K562 (cell line): Measurements from ENCODE around the gene SLC1A2. TPM values are rescaled to one million over a fixed set of nuclear protein-coding genes. Genes with fewer than 3 reads are reported as not detected.

Experiments
- ATAC-seq: fragments of 200-7000 bp; cut with Tn5 transposase; 3 replicates; pipeline ENCODE4 v1.9.1; 2020; ENCODE audit warnings: moderate library complexity
- BruUV-seq: library from RNA; stranded (reverse); fragments of 400-500 nt; replicated peaks from 2 replicates; lab custom pipeline; 2021; lab: Mats Ljungman, UMichigan
- CTCF ChIA-PET: fragments of 300-600 bp; formaldehyde crosslinking; extraction: SDS; loops from one replicate; lab custom pipeline; 2021; ENCODE audit warnings: low intra/inter-chr PET ratio; lab: Yijun Ruan, JAX
- POLR2A ChIA-PET: fragments of 300-600, 350-650 bp; sonication (Branson Sonifier 250); formaldehyde crosslinking; extraction: SDS; loops from one replicate; lab custom pipeline; 2021; ENCODE audit warnings: antibody characterized with exemption, inconsistent platforms; lab: Yijun Ruan, JAX
- DNase-seq, 4 experiments: peaks; one replicate each; pipeline versions ENCODE4 v3.0.0 to v3.0.0-alpha.2; 2011 to 2018; ENCODE audit warnings: low spot score in 3 of 4, mixed read lengths in 3 of 4; ENCODE audit errors: extremely low read depth in 1 of 4
- FAIRE-seq: peaks from 2 replicates; lab custom pipeline; 2011; peaks lifted over from hg19 to GRCh38; lab: Jason Lieb, UNC
- H2AFZ ChIP-seq: 2 replicates; pipeline ENCODE4 v1.6.0; 2011; ENCODE audit warnings: low read depth, low read length, control low read depth, inconsistent platforms
- H3K27ac ChIP-seq: fragments of 200-600 bp; 3 replicates; pipeline ENCODE4 v1.8.0; 2011; ENCODE audit warnings: low read depth, mild to moderate bottlenecking, control low read depth, inconsistent platforms, low read length, moderate library complexity, mixed read lengths; ENCODE audit errors: extremely low read depth
- H3K27me3 ChIP-seq, 2 experiments: fragments of 300-600 bp in 1 of 2; 2 replicates in 1 of 2; 3 replicates in 1 of 2; pipeline versions ENCODE4 v1.6.0 to v1.8.0; 2011; ENCODE audit warnings: inconsistent platforms in 2 of 2, low read length in 2 of 2, mild to moderate bottlenecking in 1 of 2, mixed read lengths in 1 of 2, moderate library complexity in 1 of 2; ENCODE audit not compliant: control insufficient read depth in 2 of 2, insufficient read depth in 2 of 2
- H3K36me3 ChIP-seq: fragments of 300-600 bp; 3 replicates; pipeline ENCODE4 v1.8.0; 2011; ENCODE audit warnings: mild to moderate bottlenecking, low read length, inconsistent platforms; ENCODE audit not compliant: control insufficient read depth, insufficient read depth
- H3K4me1 ChIP-seq, 2 experiments: fragments of 200-600 bp in 1 of 2; replicated peaks in 1 of 2; 2 replicates in 1 of 2; 3 replicates in 1 of 2; pipeline versions ENCODE4 v1.5.1 to v1.8.0; 2011; ENCODE audit warnings: inconsistent platforms in 2 of 2, low read length in 2 of 2, mild to moderate bottlenecking in 1 of 2, mixed read lengths in 1 of 2, moderate library complexity in 1 of 2; ENCODE audit not compliant: control insufficient read depth in 2 of 2, insufficient read depth in 2 of 2
- H3K4me2 ChIP-seq: 2 replicates; pipeline ENCODE4 v1.6.1; 2011; ENCODE audit warnings: low read length, control low read depth, inconsistent platforms, mixed read lengths; ENCODE audit not compliant: insufficient read depth
- H3K4me3 ChIP-seq: fragments of 200-600 bp; sonication (generic), shearing (Covaris generic); 2 replicates; pipeline ENCODE4 v1.5.1; 2016; ENCODE audit warnings: control low read depth, inconsistent platforms
- H3K79me2 ChIP-seq: fragments of 200-600 bp; 3 replicates; pipeline ENCODE4 v1.8.0; 2011; ENCODE audit warnings: low read length, inconsistent platforms; ENCODE audit not compliant: control insufficient read depth, insufficient read depth
- H3K9ac ChIP-seq, 2 experiments: 2 replicates each; pipeline versions ENCODE4 v1.6.0 to v1.6.1; 2011; ENCODE audit warnings: low read depth in 2 of 2, low read length in 2 of 2, control low read depth in 1 of 2, inconsistent platforms in 1 of 2, mild to moderate bottlenecking in 1 of 2, mixed read lengths in 1 of 2; ENCODE audit not compliant: insufficient read depth in 1 of 2
- H3K9me1 ChIP-seq: one replicate; pipeline ENCODE4 v1.6.0; 2011; ENCODE audit warnings: inconsistent platforms, mild to moderate bottlenecking, low read length, moderate library complexity; ENCODE audit not compliant: control insufficient read depth, insufficient read depth
- H3K9me3 ChIP-seq: replicated peaks from 2 replicates; pipeline ENCODE4 v1.5.1; 2011; ENCODE audit warnings: low read depth, low read length, inconsistent platforms; ENCODE audit not compliant: control insufficient read depth, insufficient read depth
- H4K20me1 ChIP-seq: replicated peaks from 2 replicates; pipeline ENCODE4 v1.6.1; 2011; ENCODE audit warnings: low read length, inconsistent platforms, mixed read lengths; ENCODE audit not compliant: control insufficient read depth, insufficient read depth
- CEBPG ChIP-seq, 3 experiments: fragments of 200-800 bp in 1 of 3; sonication (Bioruptor generic) in 1 of 3; sonication (generic) in 1 of 3; formaldehyde crosslinking in 1 of 3; IDR thresholded peaks in 2 of 3; conservative IDR thresholded peaks in 1 of 3; 2 replicates each; pipeline versions ENCODE4 v1.6.1 to v1.8.0; 2016 to 2022; ENCODE audit warnings: missing compliant biosample characterization in 2 of 3, missing genetic modification characterization in 2 of 3, mild to moderate bottlenecking in 1 of 3, missing genetic modification reagents in 1 of 3
- DIDO1 ChIP-seq: fragments of 450-650 bp; IDR thresholded peaks from 2 replicates; pipeline ENCODE4 v1.6.1; 2016; ENCODE audit warnings: low read depth, missing biosample characterization, missing genetic modification characterization
- HOMEZ ChIP-seq: fragments of 250-450 bp; sonication (Bioruptor Pico); IDR thresholded peaks from 2 replicates; pipeline ENCODE4 v1.4.0; 2020; ENCODE audit warnings: mild to moderate bottlenecking, moderate library complexity
- ILK ChIP-seq: fragments of 450-650 bp; IDR thresholded peaks from 2 replicates; pipeline ENCODE4 v1.6.1; 2016; ENCODE audit warnings: missing genetic modification characterization, low read depth, mild to moderate bottlenecking, missing compliant biosample characterization, moderate library complexity, borderline replicate concordance
- MAFK ChIP-seq: IDR thresholded peaks from 2 replicates; pipeline ENCODE4 v1.6.1; 2011; ENCODE audit warnings: low read length, improper control_type of control experiment
- RBM25 ChIP-seq: fragments of 200-400 bp; formaldehyde crosslinking; IDR thresholded peaks from 2 replicates; pipeline ENCODE4 v1.6.1; 2018; ENCODE audit warnings: low read length, low read depth, moderate library complexity; ENCODE audit not compliant: severe bottlenecking
- THRA ChIP-seq: fragments of 450-650 bp; IDR thresholded peaks from 2 replicates; pipeline ENCODE4 v1.6.1; 2017; ENCODE audit warnings: mild to moderate bottlenecking, moderate library complexity
- ZNF277 ChIP-seq: fragments of 250-450 bp; sonication (Bioruptor Pico); IDR thresholded peaks from 2 replicates; pipeline ENCODE4 v1.8.0; 2022; ENCODE audit warnings: inconsistent platforms, mild to moderate bottlenecking, moderate library complexity, borderline replicate concordance
- WGBS: fragments of 100-300 bp; shearing (Covaris generic); methylation state at CpG from one replicate; pipeline ENCODE4 v1.1.6; 2016; ENCODE audit warnings: low coverage, mixed read lengths; ENCODE audit not compliant: insufficient coverage; ENCODE audit errors: missing lambda C conversion rate; 5-methylcytosine and 5-hydroxymethylcytosine counted together
- in situ Hi-C: fragments of 300-500 bp; cut with MboI; formaldehyde crosslinking; loops from 4 replicates; pipeline ENCODE4 v1.15.0; 2018; ENCODE audit warnings: inconsistent platforms, mixed read lengths
- intact Hi-C: fragments of 100-400 bp; cut with micrococcal nuclease; formaldehyde crosslinking; loops from 2 replicates; pipeline ENCODE4 v1.14.2; 2022
- polyA plus RNA-seq, 8 experiments: library from polyadenylated mRNA; depleted of rRNA in 4 of 8; stranded (reverse) in 5 of 8; unstranded in 3 of 8; fragments of >200 nt; fragmentation: Nextera tagmentation in 2 of 8; fragmentation: Illumina TruSeq in 1 of 8; extraction: Ambion mirVana in 2 of 8; extraction: Trizol in 1 of 8; gene quantifications; 2 replicates each; pipeline versions ENCODE4 v1.2.1 to v1.2.3, GENCODE V29; 2011 to 2014; ENCODE audit warnings: inconsistent platforms in 1 of 8, missing spikeins in 1 of 8
- total RNA-seq, 7 experiments: library from RNA; depleted of rRNA in 6 of 7; stranded (reverse); fragments of >200 nt in 6 of 7; fragmentation: Illumina TruSeq in 2 of 7; extraction: Trizol in 2 of 7; gene quantifications; 2 replicates each; pipeline versions ENCODE4 v1.2.1 to v1.2.3, GENCODE V29; 2011 to 2021; ENCODE audit warnings: low replicate concordance in 1 of 7

The SLC1A2 gene
- total and polyA plus RNA-seq, 9 of the 15 experiments (the other 6 are each of a cell fraction or from before 2014, with no cell fraction given) = 0.03 to 0.07 (median 0.04) TPM; not detected in 5

GRCh38 chr11:35228328-35228725 is 191.0 kb downstream of the SLC1A2 start (continued):
- TF ChIP-seq ILK (tag) = no peak
- TF ChIP-seq ZNF277 (CRISPR knock-in tag) = no peak
- no peak for TF ChIP-seq DIDO1
- TF ChIP-seq HOMEZ (CRISPR knock-in tag) = no peak
- no peak for TF ChIP-seq MAFK

GRCh38 chr11:35227576-35228327 is 191.6 kb downstream of the SLC1A2 start:
- Histone ChIP-seq H3K4me3 (no peak overlapping the region), H2AFZ (no peak overlapping the region), H4K20me1 (no peaks in the 10 kb centered on the region; the same call in 1 of the 2 replicates), H3K36me3 (no peaks in the 10 kb centered on the region), H3K9ac (no peak overlapping the region), H3K27ac (no peak overlapping the region), H3K79me2 (no peaks in the 10 kb centered on the region), H3K27me3 (peaks cover 4 to 5% of the 10 kb centered on the region in 2 experiments; a peak in 1 of 5 replicates), H3K9me3 (no peaks in the 10 kb centered on the region), H3K4me1 (no peaks in the 10 kb centered on the region), H3K4me2 (no peak overlapping the region), H3K9me1 (no peaks in the 10 kb centered on the region)
- ChIA-PET POLR2A (no interaction called here), CTCF (no interaction called here)
- in situ Hi-C loops (loop anchor here (25.0 kb wide), 1 partner anchor 290 kb away; no protein-coding TSS in a partner anchor), intact Hi-C loops (no loop called here)
- FAIRE-seq (no peak), ATAC-seq (no peak), DNase-seq (no peak)
- TF ChIP-seq RBM25 (peak; percentile 50), CEBPG (CRISPR knock-in tag; IDR thresholded peaks at IDR 0.05) (peak; percentile 82), CEBPG (tag; conservative IDR thresholded peaks at IDR 0.05 in 1 of 2, IDR thresholded peaks at IDR 0.05 in 1 of 2) (peak; percentile 48 to 75), THRA (no peak)
- no TSS peak for BruUV-seq
- 2% methylated on average over 5 of the region's 5 CpGs for WGBS
